Spleen (tissue), 11 donors: ENCODE results near the gene KNG1. TPM values are rescaled to one million over a fixed set of nuclear protein-coding genes. Genes with fewer than 3 reads are reported as not detected.

Source experiments
- DNase-seq: peaks from one replicate; pipeline ENCODE4 v3.0.0-alpha.2; 2020
- H3K27ac ChIP-seq, 8 donors: fragments of 200-600 bp; sonication (generic) in 7 of 8; 1 replicate in 4 of 8; 2 replicates in 4 of 8; pipeline versions ENCODE4 v1.5.0 to v1.8.0; 2016 to 2021; ENCODE audit warnings: inconsistent platforms in 4 of 8, mild to moderate bottlenecking in 4 of 8, moderate library complexity in 1 of 8
- H3K27me3 ChIP-seq, 7 donors: fragments of 200-600 bp; sonication (generic) in 6 of 7; replicated peaks in 1 of 7; 1 replicate in 4 of 7; 2 replicates in 3 of 7; pipeline versions ENCODE4 v1.5.0 to v1.8.0; 2016 to 2021; ENCODE audit warnings: inconsistent platforms in 3 of 7, mild to moderate bottlenecking in 1 of 7
- H3K36me3 ChIP-seq, 6 donors: fragments of 200-600 bp; sonication (generic) in 5 of 6; 1 replicate in 4 of 6; 2 replicates in 2 of 6; pipeline versions ENCODE4 v1.5.0 to v1.8.0; 2016 to 2021; ENCODE audit warnings: inconsistent platforms in 2 of 6
- H3K4me1 ChIP-seq, 6 donors: fragments of 200-600 bp; sonication (generic) in 5 of 6; 1 replicate in 3 of 6; 2 replicates in 3 of 6; pipeline versions ENCODE4 v1.5.0 to v1.8.0; 2016 to 2021; ENCODE audit warnings: inconsistent platforms in 3 of 6
- H3K4me3 ChIP-seq, 8 donors: fragments of 200-600 bp; sonication (generic) in 7 of 8; 1 replicate in 4 of 8; 2 replicates in 4 of 8; pipeline versions ENCODE4 v1.5.0 to v1.8.0; 2016 to 2021; ENCODE audit warnings: inconsistent platforms in 4 of 8, mild to moderate bottlenecking in 4 of 8, moderate library complexity in 2 of 8
- H3K9me3 ChIP-seq, 8 donors: fragments of 200-600 bp; sonication (generic) in 7 of 8; 1 replicate in 4 of 8; 2 replicates in 4 of 8; pipeline versions ENCODE4 v1.5.0 to v1.8.0; 2016 to 2021; ENCODE audit warnings: inconsistent platforms in 4 of 8
- CTCF ChIP-seq, 11 experiments: fragments of 200-600 bp in 7 of 11; fragments of 450-650 bp in 4 of 11; sonication (generic) in 4 of 11; IDR thresholded peaks in 8 of 11; conservative IDR thresholded peaks in 3 of 11; 1 replicate in 7 of 11; 2 replicates in 4 of 11; pipeline versions ENCODE4 v1.4.0 to v1.8.0; 2016 to 2021; ENCODE audit warnings: antibody characterized with exemption in 11 of 11, inconsistent platforms in 4 of 11, mild to moderate bottlenecking in 1 of 11
- POLR2A ChIP-seq, 3 donors: fragments of 450-650 bp; IDR thresholded peaks; one replicate each; pipeline ENCODE4 v1.5.1; 2017; ENCODE audit warnings: antibody characterized with exemption in 3 of 3, mild to moderate bottlenecking in 1 of 3
- POLR2AphosphoS5 ChIP-seq, 3 donors: sonication (generic); formaldehyde crosslinking; IDR thresholded peaks; one replicate each; pipeline ENCODE4 v1.5.1; 2017; ENCODE audit warnings: antibody characterized with exemption in 3 of 3
- WGBS, 5 donors: extraction: QIAGEN DNeasy Blood & Tissue Kit in 3 of 5; methylation state at CpG; one replicate each; pipeline versions ENCODE4 v1.1.5 to v1.1.7; 2013 to 2018; 5-methylcytosine and 5-hydroxymethylcytosine counted together
- intact Hi-C: fragments of 100-400 bp; cut with DNase I; formaldehyde crosslinking; loops from one replicate; pipeline ENCODE4 v1.15.0; 2023; ENCODE audit warnings: low total_unique reads
- polyA plus RNA-seq, 3 donors: library from polyadenylated mRNA; stranded (reverse); fragments of 200-250 nt; gene quantifications; one replicate each; pipeline ENCODE4 v1.2.1, GENCODE V29; 2013
- total RNA-seq, 7 donors: library from RNA; depleted of rRNA in 3 of 7; stranded (reverse); fragments of >200 nt in 3 of 7; fragmentation: NEBNext Ultra II Directional in 4 of 7; extraction: Animal tissue kit (Norgen Biotek cat#: 25700) in 4 of 7; gene quantifications; one replicate each; pipeline versions ENCODE4 v1.1.0 to v1.2.1, GENCODE V29; 2016 to 2021
- donor health status: healthy with polysubstance abuse.
- donor health status: DM: no; HTN: no; CAD: no; lungs with moderate emphysema.
- donor health status: DM: no; HTN: no; CAD: no.
- donor health status: Bipolar disorder and iron deficiency.
- donor health status: healthy.
- donor health status: DM: no; HTN: no; CAD: no.
- donor health status: DM: yes; HTN: yes; CAD: no.

Gene KNG1
- total and polyA plus RNA-seq, 10 donors: 0.36 TPM; not detected in 9

DNA sequence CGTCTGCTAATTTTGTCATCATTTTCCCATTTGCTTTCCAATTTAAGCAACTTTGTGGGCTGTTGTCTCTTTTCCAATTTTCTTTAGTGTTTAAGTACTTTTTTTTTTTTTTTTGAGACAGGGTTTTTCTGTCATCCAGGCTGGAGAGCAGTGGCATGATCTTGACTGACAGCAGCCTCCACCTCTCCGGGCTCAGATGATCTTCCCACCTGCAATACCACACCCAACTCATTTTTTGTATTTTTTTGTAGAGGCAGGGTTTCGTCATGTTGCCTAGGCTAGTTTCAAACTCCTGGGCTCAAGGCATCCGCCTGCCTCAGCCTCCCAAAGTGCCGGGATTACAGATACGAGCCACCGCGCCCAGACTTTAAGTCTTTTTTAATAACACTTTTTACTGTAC lies 40.1 kb downstream of the KNG1 start:
- Histone ChIP-seq H3K4me3 (no peak overlapping the region), H3K4me1 (no peaks in the 10 kb centered on the region), H3K27ac (no peak overlapping the region), H3K36me3 (no peaks in the 10 kb centered on the region), H3K27me3 (no peaks in the 10 kb centered on the region), H3K9me3 (no peaks in the 10 kb centered on the region)
- intact Hi-C loops: no loop called here
- WGBS, 5 donors: 85 to 90% (median 87%) methylated on average over 8 of the region's 8 CpGs
- DNase-seq: no peak
- no peak for TF ChIP-seq CTCF (IDR thresholded peaks at IDR 0.05 in 8 of 11, conservative IDR thresholded peaks at IDR 0.05 in 3 of 11)
- TF ChIP-seq POLR2AphosphoS5 (IDR thresholded peaks at IDR 0.05): no peak
- no peak for TF ChIP-seq POLR2A (IDR thresholded peaks at IDR 0.05)

GRCh38 chr3:186757686-186758220 lies 40.6 kb downstream of the KNG1 start:
- Histone ChIP-seq H3K27me3 (no peaks in the 10 kb centered on the region), H3K4me3 (no peak overlapping the region), H3K27ac (no peak overlapping the region), H3K9me3 (no peaks in the 10 kb centered on the region), H3K36me3 (no peaks in the 10 kb centered on the region), H3K4me1 (no peaks in the 10 kb centered on the region)
- WGBS, 5 donors: 85 to 94% (median 91%) methylated on average over 8 of the region's 8 CpGs
- intact Hi-C loops: no loop called here
- TF ChIP-seq POLR2AphosphoS5 (IDR thresholded peaks at IDR 0.05) (no peak), POLR2A (IDR thresholded peaks at IDR 0.05) (no peak), CTCF (IDR thresholded peaks at IDR 0.05 in 8 of 11, conservative IDR thresholded peaks at IDR 0.05 in 3 of 11) (no peak)
- no peak for DNase-seq

- TF ChIP-seq POLR2AphosphoS5 (IDR thresholded peaks at IDR 0.05) (no peak), POLR2A (IDR thresholded peaks at IDR 0.05) (no peak), CTCF (IDR thresholded peaks at IDR 0.05 in 8 of 11, conservative IDR thresholded peaks at IDR 0.05 in 3 of 11) (no peak)
- H3K4me1 ChIP-seq: no peaks in the 10 kb centered on the region
- no peak for DNase-seq
- H3K27ac ChIP-seq: no peak overlapping the region
- WGBS, 5 donors: 76 to 85% (median 80%) methylated on average over 11 of the region's 11 CpGs
- no peaks in the 10 kb centered on the region for H3K9me3 ChIP-seq
- no peak overlapping the region for H3K4me3 ChIP-seq
- no peaks in the 10 kb centered on the region for H3K36me3 ChIP-seq
- H3K27me3 ChIP-seq: no peaks in the 10 kb centered on the region
- intact Hi-C loops: no loop called here
Measured at GRCh38 chr3:186759231-186759930, 42.2 kb downstream of the KNG1 start.

DNA sequence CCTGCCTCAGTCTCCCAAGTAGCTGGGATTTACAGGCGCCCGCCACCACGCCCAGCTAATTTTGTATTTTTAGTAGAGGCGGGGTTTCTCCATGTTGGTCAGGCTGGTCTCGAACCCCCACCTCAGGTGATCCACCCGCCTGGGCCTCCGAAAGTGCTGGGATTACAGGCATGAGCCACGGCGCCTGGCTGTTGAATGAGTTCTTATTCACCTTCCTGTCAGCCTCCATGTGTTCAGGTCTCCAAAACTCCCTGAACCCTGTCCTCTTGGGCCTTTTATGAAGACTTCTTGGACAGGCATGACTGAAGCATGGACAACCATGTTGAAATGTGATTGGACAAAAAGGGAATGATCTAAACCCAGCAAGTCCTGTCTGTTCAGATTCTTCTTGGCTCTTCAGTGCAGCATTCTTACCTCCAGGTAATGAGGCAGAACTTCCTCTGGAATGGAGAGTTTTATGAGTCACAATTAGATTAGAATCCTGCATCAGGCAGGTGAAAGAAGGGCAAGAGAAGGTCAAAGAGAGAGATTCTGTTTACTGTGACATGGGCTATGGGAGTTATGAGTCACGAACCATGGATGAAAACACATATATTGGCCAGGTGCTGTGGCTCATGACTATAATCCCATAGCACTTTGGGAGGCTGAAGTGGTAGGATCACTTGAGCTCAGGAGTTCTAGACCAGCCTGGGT lies 43.1 kb downstream of the KNG1 start:
- no peaks in the 10 kb centered on the region for H3K27me3 ChIP-seq
- H3K27ac ChIP-seq: no peak overlapping the region
- H3K9me3 ChIP-seq: no peaks in the 10 kb centered on the region
- intact Hi-C loops: no loop called here
- no peak for DNase-seq
- WGBS, 5 donors: 92 to 95% (median 94%) methylated on average over 10 of the region's 10 CpGs
- no peak for TF ChIP-seq POLR2A (IDR thresholded peaks at IDR 0.05)
- TF ChIP-seq POLR2AphosphoS5 (IDR thresholded peaks at IDR 0.05): no peak
- TF ChIP-seq CTCF (IDR thresholded peaks at IDR 0.05 in 8 of 11, conservative IDR thresholded peaks at IDR 0.05 in 3 of 11): no peak
- H3K4me1 ChIP-seq: no peaks in the 10 kb centered on the region
- H3K36me3 ChIP-seq: no peaks in the 10 kb centered on the region
- H3K4me3 ChIP-seq: no peak overlapping the region
